HG03196 (cell line): ENCODE data around the gene RASL10B.

Source experiments
- ATAC-seq: cut with Tn5 transposase; IDR thresholded peaks from one replicate; pipeline ENCODE4 v1.9.1; 2021; ENCODE audit not compliant: unreplicated experiment

Gene RASL10B

GRCh38 chr17:35791681-35792350 lies 60.4 kb downstream of the RASL10B start:
- ATAC-seq: no peak
